Astrocyte of the spinal cord (primary cell): ENCODE measurements around the gene ACSL3.
A peak's percentile ranks its signal among the peaks of the same experiment; 100 is the strongest.

ENCODE experiments used
- DNase-seq: peaks from one replicate; pipeline ENCODE4 v3.0.0; 2011; ENCODE audit warnings: low read depth, low spot score
- H3K4me3 ChIP-seq: 2 replicates; pipeline ENCODE4 v1.5.1; 2011; ENCODE audit warnings: low read depth, mild to moderate bottlenecking, low read length, moderate library complexity
- in situ Hi-C: cut with HindIII; loops from 2 replicates; pipeline ENCODE4 v1.10.0; 2017; ENCODE audit warnings: low sequenced_read_pairs
- TF ChIP-seq, protein P1 (sequence below): IDR thresholded peaks from 2 replicates; pipeline ENCODE4 v1.5.1; 2012; ENCODE audit warnings: low read depth, mild to moderate bottlenecking, low read length, inconsistent platforms

ACSL3 gene

GRCh38 chr2:222891890-222892289 lies 31.1 kb downstream of the ACSL3 start:
- in situ Hi-C loops: no loop called here
- no peak overlapping the region for H3K4me3 ChIP-seq
- TF ChIP-seq, protein P1, sequence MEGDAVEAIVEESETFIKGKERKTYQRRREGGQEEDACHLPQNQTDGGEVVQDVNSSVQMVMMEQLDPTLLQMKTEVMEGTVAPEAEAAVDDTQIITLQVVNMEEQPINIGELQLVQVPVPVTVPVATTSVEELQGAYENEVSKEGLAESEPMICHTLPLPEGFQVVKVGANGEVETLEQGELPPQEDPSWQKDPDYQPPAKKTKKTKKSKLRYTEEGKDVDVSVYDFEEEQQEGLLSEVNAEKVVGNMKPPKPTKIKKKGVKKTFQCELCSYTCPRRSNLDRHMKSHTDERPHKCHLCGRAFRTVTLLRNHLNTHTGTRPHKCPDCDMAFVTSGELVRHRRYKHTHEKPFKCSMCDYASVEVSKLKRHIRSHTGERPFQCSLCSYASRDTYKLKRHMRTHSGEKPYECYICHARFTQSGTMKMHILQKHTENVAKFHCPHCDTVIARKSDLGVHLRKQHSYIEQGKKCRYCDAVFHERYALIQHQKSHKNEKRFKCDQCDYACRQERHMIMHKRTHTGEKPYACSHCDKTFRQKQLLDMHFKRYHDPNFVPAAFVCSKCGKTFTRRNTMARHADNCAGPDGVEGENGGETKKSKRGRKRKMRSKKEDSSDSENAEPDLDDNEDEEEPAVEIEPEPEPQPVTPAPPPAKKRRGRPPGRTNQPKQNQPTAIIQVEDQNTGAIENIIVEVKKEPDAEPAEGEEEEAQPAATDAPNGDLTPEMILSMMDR: no peak
- DNase-seq: peak; percentile 37

- no peak overlapping the region for H3K4me3 ChIP-seq
- in situ Hi-C loops: no loop called here
- TF ChIP-seq, protein P1: no peak
- DNase-seq: peak; percentile 37
These were observed 31.5 kb downstream of the ACSL3 start for GRCh38 chr2:222892321-222892720.

GRCh38 chr2:222892761-222893160 lies 31.9 kb downstream of the ACSL3 start:
- in situ Hi-C loops: no loop called here

GRCh38 chr2:222893716-222894115 lies 32.9 kb downstream of the ACSL3 start:
- in situ Hi-C loops: no loop called here
- no peak overlapping the region for H3K4me3 ChIP-seq
- no peak for DNase-seq
- TF ChIP-seq, protein P1: no peak

More at GRCh38 chr2:222892761-222893160, 31.9 kb downstream of the ACSL3 start:
- TF ChIP-seq, protein P1: no peak
- no peak for DNase-seq
- no peak overlapping the region for H3K4me3 ChIP-seq

- DNase-seq: no peak
- in situ Hi-C loops: no loop called here
- no peak overlapping the region for H3K4me3 ChIP-seq
- TF ChIP-seq, protein P1: no peak
These were observed 34.3 kb downstream of the ACSL3 start for GRCh38 chr2:222895144-222895543.

- in situ Hi-C loops: no loop called here
- no peak overlapping the region for H3K4me3 ChIP-seq
- TF ChIP-seq, protein P1: no peak
- DNase-seq: no peak
These were observed 37.1 kb downstream of the ACSL3 start for GRCh38 chr2:222897898-222898297.
